ENCODE data around the gene BICRAL.
"Not testable (repeated sequence)": the region's sequence is repeated elsewhere in the genome, so short reads cannot be mapped to it uniquely, and the experiment has no call there.

BICRAL gene

DNA sequence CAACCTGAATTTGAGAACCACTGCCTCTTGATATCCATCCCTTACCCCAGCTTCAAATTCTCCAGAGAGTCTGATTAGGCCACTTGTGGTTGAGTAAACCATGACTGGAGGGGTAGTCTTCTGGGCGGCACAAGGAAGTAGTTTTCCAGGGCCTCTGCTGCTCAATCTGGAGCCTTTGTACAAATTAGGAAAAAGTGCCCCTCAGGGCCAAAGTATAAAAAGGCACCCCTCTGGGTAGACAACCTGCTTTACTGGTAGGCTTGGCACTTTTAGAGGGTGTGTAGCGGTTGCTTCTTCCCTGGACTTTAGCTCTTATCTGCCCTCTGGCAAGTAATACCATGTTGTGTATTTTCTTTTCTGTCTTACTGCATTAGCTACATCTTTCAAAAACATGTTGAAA lies 64.7 kb downstream of the BICRAL start:
- no peak for DNase-seq

DNA sequence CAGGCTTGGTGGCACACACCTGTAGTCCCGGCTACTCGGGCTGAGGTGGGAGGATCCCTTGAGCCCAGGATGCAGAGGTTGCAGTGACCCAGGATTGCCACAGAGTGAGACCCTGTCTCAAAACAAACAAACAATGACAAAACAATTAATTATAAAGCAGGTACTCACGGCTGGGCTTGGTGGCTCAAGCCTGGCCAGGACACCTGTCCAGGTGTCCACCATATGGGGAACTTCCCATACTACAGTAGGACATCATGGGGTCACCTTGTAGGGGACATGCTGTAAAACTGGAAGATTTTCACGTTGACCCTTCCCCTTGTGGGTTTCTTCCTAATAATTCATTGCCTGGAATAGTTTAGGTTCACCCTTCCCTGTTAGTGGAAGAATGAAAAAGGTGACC lies 66.8 kb downstream of the BICRAL start:
- no peak for DNase-seq

DNA sequence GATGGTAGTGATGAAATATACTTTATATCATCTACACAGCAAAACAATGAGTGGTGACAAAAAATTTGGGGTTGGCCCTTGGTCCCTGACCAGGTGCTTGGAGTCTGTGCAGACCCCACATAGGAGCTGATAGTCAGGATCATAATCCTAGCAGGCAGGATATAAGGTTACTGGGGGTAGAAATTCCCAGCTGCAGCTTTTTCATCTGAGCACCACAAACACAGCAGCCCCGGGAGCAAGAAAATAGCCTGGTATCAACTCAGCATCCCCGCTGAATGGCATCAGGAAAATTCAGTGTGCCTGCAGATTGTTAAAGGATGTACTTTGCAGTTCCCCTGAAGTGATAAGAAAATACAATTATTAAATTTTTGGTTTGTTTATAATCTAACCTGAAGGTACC lies 69.7 kb downstream of the BICRAL start:
- no peak for DNase-seq

DNA sequence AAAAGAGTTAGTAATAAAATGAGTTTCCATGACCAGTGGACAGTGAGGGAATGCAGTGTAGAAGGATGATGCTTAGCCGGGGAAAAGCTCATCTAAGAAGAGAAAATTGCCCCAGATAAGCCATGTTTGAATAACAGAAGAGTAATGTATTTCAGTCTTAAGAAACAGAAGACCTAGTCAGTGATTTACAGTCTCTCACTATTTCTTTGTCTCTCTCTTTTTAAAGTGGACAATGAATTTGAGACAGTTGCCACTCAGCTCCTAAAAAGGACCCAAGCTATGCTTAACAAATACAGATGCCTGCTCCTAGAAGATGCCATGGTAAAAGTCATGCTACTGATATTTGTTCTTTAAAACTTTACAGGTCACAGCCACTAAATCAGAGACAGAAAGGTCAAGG lies 78.2 kb downstream of the BICRAL start:
- no peak for DNase-seq

- no peak for DNase-seq
These were observed 78.6 kb downstream of the BICRAL start for GRCh38 chr6:42860481-42860880.

GRCh38 chr6:42864602-42865001 lies 82.8 kb downstream of the BICRAL start:
- DNase-seq: no peak

DNA sequence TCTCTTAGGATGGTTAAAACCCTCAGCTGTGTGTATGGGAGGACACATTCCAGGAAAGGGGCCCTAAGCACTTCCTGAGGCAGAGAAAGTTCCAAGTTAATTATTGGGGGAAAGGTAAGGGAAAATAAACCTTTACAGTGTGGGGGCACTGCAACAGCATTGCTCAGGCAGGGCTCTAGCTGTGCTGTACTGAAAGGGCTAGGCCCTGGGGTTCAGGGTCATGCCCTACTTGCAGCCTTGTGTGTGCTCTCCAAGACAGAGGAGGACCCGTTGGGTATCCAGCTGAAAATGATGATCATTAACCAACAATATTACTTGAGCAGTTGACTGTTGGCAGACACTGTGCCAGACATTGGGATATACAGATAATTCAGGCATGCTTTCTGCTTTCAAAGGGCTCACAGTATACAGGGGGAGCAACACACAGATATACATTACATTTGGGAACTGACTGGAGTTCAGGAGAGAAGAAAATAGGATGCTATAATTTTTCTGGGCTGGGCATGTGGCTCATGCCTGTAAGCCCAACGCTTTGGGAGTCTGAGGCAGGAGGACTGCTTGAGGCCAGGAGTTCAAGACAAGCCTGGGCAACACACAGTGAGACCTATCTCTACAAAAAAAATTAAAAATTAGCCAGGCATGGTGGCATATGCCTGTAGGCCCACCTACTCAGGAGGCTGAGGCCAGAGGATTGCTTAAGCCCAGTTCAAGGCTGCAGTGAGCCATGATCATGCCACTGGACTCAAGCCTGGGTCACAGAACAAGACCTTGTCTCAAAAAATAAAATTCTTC lies 88.5 kb downstream of the BICRAL start:
- DNase-seq: no peak

- no peak for DNase-seq
These were observed 89.9 kb downstream of the BICRAL start for GRCh38 chr6:42871711-42872110.

- no peak for DNase-seq
These were observed 91.5 kb downstream of the BICRAL start for GRCh38 chr6:42873313-42873712.

DNA sequence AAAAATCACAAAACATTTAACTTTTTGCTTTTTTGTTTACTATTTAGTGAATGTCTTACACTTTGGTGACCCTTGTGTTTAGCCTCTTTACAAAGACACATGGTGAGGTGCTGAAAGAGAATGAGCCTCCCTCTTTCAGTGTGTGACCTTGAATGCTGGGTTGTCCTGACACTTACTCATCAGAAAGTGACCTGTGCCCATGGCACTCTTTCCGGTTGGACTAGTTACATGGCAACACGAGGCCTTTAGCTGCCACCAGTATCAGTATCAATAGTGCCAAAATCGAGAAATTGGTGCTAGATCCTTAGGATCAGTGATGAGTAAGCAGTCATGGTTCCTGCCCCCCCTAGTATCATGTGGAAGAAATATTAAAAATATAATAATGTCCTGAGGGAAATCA lies 95.8 kb downstream of the BICRAL start:
- no peak for DNase-seq

- DNase-seq: peak; percentile 78
These were observed 97.8 kb downstream of the BICRAL start, which contains the start of gene RPL7L1 for GRCh38 chr6:42879372-42880239. TSS of gene RPL7L1 (plus strand) at chr6:42879616. CDS start at chr6:42879911, 295 bp downstream.

DNA sequence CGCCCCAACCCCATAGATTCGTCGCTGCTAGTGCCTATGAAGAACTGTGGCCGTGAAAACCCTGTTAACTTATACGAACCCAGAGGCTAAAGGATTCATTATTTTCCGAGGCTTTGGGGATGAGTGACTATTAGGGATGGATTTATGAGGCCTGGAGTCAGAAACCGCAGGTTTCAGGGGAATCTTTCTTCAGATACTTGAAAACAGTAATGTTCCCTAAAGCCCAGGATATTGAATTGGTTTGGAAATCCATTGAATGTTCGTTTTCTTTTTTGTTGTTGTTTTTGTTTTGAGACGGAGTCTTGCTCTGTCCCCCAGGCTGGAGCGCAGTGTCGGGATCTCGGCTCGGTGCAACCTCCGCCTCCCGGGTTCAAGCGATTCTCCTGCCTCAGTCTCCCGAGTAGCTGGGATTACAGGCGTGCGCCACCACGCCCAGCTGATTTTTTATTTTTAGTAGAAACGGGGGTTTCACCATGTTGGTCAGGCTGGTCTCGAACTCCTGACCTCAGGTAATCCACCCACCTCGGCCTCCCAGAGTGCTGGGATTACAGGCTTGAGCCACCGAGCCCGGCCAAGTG lies 98.5 kb downstream of the BICRAL start:
- not testable (repeated sequence) for DNase-seq

DNA sequence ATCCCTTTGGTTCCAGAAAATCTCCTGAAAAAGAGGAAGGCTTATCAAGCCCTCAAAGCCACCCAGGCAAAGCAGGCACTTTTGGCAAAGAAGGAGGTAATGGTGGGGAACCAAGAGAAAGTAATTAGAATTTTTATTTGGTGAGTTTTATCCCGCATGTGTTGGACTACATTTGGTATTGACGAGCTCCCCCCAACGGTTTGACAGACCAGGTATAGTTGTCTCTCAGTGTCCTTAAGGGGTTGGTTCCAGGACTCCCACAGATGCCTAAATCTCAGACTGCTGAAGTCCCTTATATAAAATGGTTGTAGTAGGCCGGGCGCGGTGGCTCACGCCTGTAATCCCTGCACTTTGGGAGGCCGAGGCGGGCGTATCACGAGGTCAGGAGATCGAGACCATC lies 99.0 kb downstream of the BICRAL start:
- not testable (repeated sequence) for DNase-seq

DNA sequence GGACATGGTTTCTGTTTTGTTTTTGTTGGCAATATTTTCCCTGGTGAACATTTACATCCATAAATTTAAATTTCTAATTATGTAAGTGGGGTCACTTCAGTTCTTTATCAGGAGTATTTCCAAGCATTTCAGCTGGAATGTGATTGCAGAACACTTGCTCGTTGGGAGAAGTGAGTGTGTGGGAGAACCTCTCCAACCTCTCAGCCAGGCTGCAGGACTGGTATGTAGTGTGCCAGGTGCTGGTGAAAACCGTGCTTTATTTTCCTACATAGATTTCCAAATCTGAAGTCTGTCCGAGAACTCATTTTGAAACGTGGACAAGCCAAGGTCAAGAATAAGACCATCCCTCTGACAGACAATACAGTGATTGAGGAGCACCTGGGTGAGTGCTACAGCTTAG lies 103.8 kb downstream of the BICRAL start:
- DNase-seq: no peak

- not testable (repeated sequence) for DNase-seq
These were observed 106.3 kb downstream of the BICRAL start for GRCh38 chr6:42888201-42888600.

- DNase-seq: no peak
These were observed 108.0 kb downstream of the BICRAL start for GRCh38 chr6:42889815-42890214.

GRCh38 chr6:42890311-42891198 lies 108.7 kb downstream of the BICRAL start:
- peak; percentile 84 for DNase-seq

GRCh38 chr6:42891199-42891722 lies 109.4 kb downstream of the BICRAL start:
- no peak for DNase-seq

GRCh38 chr6:42894041-42894828 lies 112.4 kb downstream of the BICRAL start:
- DNase-seq: not testable (repeated sequence)

GRCh38 chr6:42896178-42896719 lies 114.4 kb downstream of the BICRAL start:
- peak; percentile 94 for DNase-seq

GRCh38 chr6:42898891-42899361 lies 117.1 kb downstream of the BICRAL start:
- DNase-seq: no peak

All from NCI-H2081 treated with DMSO at 0.1 percent for 48 hours (cell line).